Esophagus squamous epithelium (tissue), 5 donors: ENCODE measurements around the gene RASGRP4. TPM values are rescaled to one million over a fixed set of nuclear protein-coding genes. Genes with fewer than 3 reads are reported as not detected.

ENCODE experiments used
- DNase-seq: peaks from one replicate; lab custom pipeline; 2025; lab: John Stamatoyannopoulos, UW
- H3K27ac ChIP-seq, 4 donors: fragments of 200-600 bp; sonication (generic); one replicate each; pipeline ENCODE4 v1.5.1; 2016 to 2019; ENCODE audit warnings: mild to moderate bottlenecking in 1 of 4
- H3K27me3 ChIP-seq, 4 donors: fragments of 200-600 bp; sonication (generic); 1 replicate in 3 of 4; 2 replicates in 1 of 4; pipeline versions ENCODE4 v1.5.1 to v1.6.0; 2017 to 2021; ENCODE audit warnings: antibody characterized with exemption in 1 of 4
- H3K36me3 ChIP-seq, 3 donors: fragments of 200-600 bp; sonication (generic); one replicate each; pipeline ENCODE4 v1.5.1; 2016 to 2019
- H3K4me1 ChIP-seq, 3 donors: fragments of 200-600 bp; sonication (generic); one replicate each; pipeline ENCODE4 v1.5.1; 2017 to 2019
- H3K4me3 ChIP-seq, 4 donors: fragments of 200-600 bp; sonication (generic); 1 replicate in 3 of 4; 2 replicates in 1 of 4; pipeline ENCODE4 v1.5.1; 2016 to 2019; ENCODE audit warnings: mild to moderate bottlenecking in 2 of 4, moderate library complexity in 1 of 4
- H3K9me3 ChIP-seq, 3 donors: fragments of 200-600 bp; sonication (generic); one replicate each; pipeline ENCODE4 v1.5.1; 2016 to 2019
- POLR2A ChIP-seq, 4 donors: fragments of 450-650 bp; IDR thresholded peaks; one replicate each; pipeline ENCODE4 v1.6.1; 2017; ENCODE audit warnings: antibody characterized with exemption in 4 of 4, mild to moderate bottlenecking in 4 of 4, moderate library complexity in 3 of 4
- WGBS, 2 donors: methylation state at CpG; one replicate each; pipeline ENCODE4 v1.1.5; 2018; 5-methylcytosine and 5-hydroxymethylcytosine counted together
- intact Hi-C: fragments of 100-400 bp; cut with DNase I; formaldehyde crosslinking; loops from one replicate; pipeline ENCODE4 v1.15.0; 2022
- total RNA-seq, 4 donors: library from RNA; depleted of rRNA; stranded (reverse); fragments of >200 nt; gene quantifications; one replicate each; pipeline ENCODE4 v1.1.0, GENCODE V29; 2016
- TF ChIP-seq, protein P1 (sequence below), 6 experiments: fragments of 450-650 bp in 4 of 6; fragments of 200-600 bp in 2 of 6; sonication (generic) in 2 of 6; IDR thresholded peaks; one replicate each; pipeline ENCODE4 v1.5.1; 2016 to 2019; ENCODE audit warnings: antibody characterized with exemption in 6 of 6, mild to moderate bottlenecking in 4 of 6, moderate library complexity in 4 of 6
- donor health status: DM: yes; HTN: yes; CAD: no.

The RASGRP4 gene
- total RNA-seq, 4 donors from 2014 or later = 0.35 to 4.2 (median 0.64) TPM; not detected in 1

DNA sequence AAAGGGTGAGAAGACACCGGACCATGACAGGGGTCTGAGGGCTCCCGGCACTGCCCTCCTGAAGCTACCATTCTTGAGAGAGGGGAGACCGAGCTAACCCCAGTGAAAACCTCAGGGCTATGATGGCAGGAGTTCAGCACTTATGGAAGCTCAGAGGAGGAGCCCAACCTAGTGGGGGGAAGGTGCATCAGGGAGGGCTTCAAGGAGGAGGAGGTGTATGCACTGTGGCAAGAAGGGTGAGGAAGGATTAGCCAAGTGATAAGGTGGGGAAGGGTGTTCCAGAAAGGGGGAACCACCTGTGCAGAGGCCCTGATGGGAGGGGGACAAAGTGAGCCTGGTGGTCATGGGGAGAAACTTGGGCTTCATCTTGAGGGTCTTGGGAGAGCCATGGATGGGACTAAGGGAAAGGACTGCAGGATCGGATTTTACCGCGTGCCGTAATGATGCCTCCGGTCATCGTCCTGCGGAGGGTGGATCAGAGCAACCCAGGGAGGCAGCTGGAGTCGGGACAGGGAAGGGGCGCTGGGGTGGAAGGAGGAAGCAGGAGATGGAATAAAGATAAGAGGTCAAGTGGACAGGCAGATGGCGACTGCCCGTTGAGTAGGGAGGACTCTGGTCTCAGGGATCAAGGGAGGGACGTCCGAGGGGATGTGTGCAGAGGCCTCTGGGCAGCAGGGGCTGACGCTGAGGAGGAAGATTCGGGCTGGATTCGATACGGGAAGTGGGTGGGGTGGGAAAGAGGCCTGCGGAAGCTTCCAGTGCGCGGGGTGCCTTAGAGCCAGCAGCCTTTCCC is 65.0 kb downstream of the RASGRP4 start:
- WGBS, 2 donors = 16 to 25% methylated on average over 22 to 23 of the region's 23 CpGs
- H3K4me1 ChIP-seq = peaks cover 3 to 22% (median 13%) of the 10 kb centered on the region in 3 donors
- peak overlapping the region; percentile 50 to 81 (median 66) for H3K4me3 ChIP-seq
- TF ChIP-seq POLR2A (IDR thresholded peaks at IDR 0.05) = no peak
- TF ChIP-seq, protein P1, sequence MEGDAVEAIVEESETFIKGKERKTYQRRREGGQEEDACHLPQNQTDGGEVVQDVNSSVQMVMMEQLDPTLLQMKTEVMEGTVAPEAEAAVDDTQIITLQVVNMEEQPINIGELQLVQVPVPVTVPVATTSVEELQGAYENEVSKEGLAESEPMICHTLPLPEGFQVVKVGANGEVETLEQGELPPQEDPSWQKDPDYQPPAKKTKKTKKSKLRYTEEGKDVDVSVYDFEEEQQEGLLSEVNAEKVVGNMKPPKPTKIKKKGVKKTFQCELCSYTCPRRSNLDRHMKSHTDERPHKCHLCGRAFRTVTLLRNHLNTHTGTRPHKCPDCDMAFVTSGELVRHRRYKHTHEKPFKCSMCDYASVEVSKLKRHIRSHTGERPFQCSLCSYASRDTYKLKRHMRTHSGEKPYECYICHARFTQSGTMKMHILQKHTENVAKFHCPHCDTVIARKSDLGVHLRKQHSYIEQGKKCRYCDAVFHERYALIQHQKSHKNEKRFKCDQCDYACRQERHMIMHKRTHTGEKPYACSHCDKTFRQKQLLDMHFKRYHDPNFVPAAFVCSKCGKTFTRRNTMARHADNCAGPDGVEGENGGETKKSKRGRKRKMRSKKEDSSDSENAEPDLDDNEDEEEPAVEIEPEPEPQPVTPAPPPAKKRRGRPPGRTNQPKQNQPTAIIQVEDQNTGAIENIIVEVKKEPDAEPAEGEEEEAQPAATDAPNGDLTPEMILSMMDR (IDR thresholded peaks at IDR 0.05) = no peak
- H3K27ac ChIP-seq = peak overlapping the region; percentile 56 to 86 (median 84)
- no peaks in the 10 kb centered on the region for H3K9me3 ChIP-seq
- intact Hi-C loops = no loop called here
- H3K36me3 ChIP-seq = no peaks in the 10 kb centered on the region
- DNase-seq = no peak
- peaks cover 0 to 60% (median 0%) of the 10 kb centered on the region in 4 donors for H3K27me3 ChIP-seq

DNA sequence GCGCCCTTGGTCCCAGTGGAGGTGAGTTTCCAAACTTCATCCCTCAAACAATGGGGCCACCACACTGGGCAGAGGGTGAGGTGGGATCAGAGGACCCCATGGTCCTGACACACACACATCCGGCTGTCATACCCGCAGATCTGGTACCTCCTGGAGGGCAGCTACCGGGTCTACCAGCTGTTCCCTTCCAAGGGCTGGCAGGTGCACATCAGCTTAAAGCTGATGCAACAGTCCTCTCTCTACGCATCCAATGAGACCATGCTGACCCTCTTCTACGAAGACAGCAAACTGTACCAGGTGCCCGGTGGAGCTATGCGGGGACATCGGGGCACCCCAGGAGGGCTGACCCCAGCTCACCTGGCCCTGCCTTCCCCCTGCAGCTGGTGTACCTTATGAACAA is 65.7 kb downstream of the RASGRP4 start:
- WGBS, 2 donors = 58 to 68% methylated on average over 4 to 7 of the region's 9 CpGs
- intact Hi-C loops = no loop called here
- no peak overlapping the region for H3K4me3 ChIP-seq
- TF ChIP-seq POLR2A (IDR thresholded peaks at IDR 0.05) = no peak
- TF ChIP-seq, protein P1 (IDR thresholded peaks at IDR 0.05) = no peak
- peaks cover 3 to 22% (median 13%) of the 10 kb centered on the region in 3 donors for H3K4me1 ChIP-seq
- DNase-seq = no peak
- peaks cover 0 to 64% (median 0%) of the 10 kb centered on the region in 4 donors for H3K27me3 ChIP-seq
- H3K36me3 ChIP-seq = no peaks in the 10 kb centered on the region
- no peaks in the 10 kb centered on the region for H3K9me3 ChIP-seq
- no peak overlapping the region for H3K27ac ChIP-seq

DNA sequence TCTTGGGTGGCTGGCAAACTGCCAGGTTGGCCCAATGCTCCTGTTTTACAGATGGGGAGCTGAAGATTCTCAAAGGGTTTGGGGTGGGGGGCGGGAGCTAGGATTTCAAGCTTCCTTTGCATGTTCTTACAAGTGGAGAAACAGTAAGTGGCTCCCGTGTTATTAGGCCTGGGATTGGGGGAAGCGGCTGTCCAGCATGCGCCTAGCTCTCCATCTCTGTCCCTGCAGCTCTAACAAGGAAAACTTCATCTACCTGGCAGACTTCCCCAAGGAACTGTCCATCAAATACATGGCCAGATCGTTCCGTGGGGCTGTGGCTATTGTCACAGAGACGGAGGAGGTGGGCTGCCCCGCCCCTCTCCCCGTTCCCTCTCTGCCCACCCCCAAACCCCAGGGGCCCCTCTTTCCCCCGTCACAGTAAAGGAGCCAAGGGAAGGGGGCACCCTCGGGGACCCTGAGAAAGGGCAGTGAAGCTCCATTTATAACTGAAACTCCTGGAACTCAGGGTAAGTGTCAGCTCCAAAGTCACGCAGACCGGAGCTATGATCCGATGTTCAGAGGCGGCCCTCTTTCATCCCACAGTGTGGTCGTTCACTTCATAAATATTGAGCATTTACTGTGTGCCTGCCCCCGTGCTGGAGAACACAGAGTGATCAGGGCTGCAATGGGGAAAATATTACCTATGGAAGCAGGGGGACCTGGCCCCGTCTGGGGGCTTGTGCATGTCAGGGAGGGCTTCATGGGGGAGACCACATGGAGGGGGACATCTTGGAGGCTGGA is 66.6 kb downstream of the RASGRP4 start:
- Histone ChIP-seq H3K4me1 (peaks cover 3 to 22% (median 13%) of the 10 kb centered on the region in 3 donors), H3K36me3 (no peaks in the 10 kb centered on the region), H3K27me3 (peaks cover 0 to 73% (median 0%) of the 10 kb centered on the region in 4 donors), H3K27ac (no peak overlapping the region), H3K9me3 (no peaks in the 10 kb centered on the region), H3K4me3 (no peak overlapping the region)
- WGBS, 2 donors = 56 to 100% methylated on average over 1 to 7 of the region's 18 CpGs
- no peak for TF ChIP-seq POLR2A (IDR thresholded peaks at IDR 0.05)
- TF ChIP-seq, protein P1 (IDR thresholded peaks at IDR 0.05) = no peak
- DNase-seq = no peak
- intact Hi-C loops = no loop called here

Other genes with a start within 250 kb of the RASGRP4 start
- gene DPF1, start 202.0 kb downstream of the RASGRP4 start, total RNA-seq = 1 to 10 TPM in 1 of 4 donors, under 1 TPM in 1, not detected in 2; 0.44 to 2.5 TPM
- 100 to 1,000 TPM in 1 of 4 donors, 10 to 100 TPM in 2, 1 to 10 TPM in 1; 1.1 to 101 (median 26.3) TPM for gene PPP1R14A, start 169.8 kb downstream of the RASGRP4 start, total RNA-seq
- gene SPINT2, start 161.6 kb downstream of the RASGRP4 start, total RNA-seq = 100 to 1,000 TPM; 345 to 663 (median 433) TPM
- 100 to 1,000 TPM; 354 to 843 (median 469) TPM for gene C19orf33, start 122.0 kb downstream of the RASGRP4 start, total RNA-seq
- gene YIF1B, start 110.3 kb downstream of the RASGRP4 start, total RNA-seq = 10 to 100 TPM; 24.0 to 42.8 (median 27.3) TPM
- 10 to 100 TPM; 13.7 to 27.0 (median 21.6) TPM for gene KCNK6, start 106.4 kb downstream of the RASGRP4 start, total RNA-seq
- 1 to 10 TPM in 2 of 4 donors, under 1 TPM in 2; 0.19 to 5.3 (median 1.1) TPM for gene CATSPERG, start 90.4 kb downstream of the RASGRP4 start, total RNA-seq
- 100 to 1,000 TPM; 172 to 231 (median 197) TPM for gene PSMD8, start 51.6 kb downstream of the RASGRP4 start, total RNA-seq
- under 1 TPM in 1 of 4 donors, not detected in 3; 0.15 TPM for gene GGN, start 38.2 kb downstream of the RASGRP4 start, total RNA-seq
- under 1 TPM in 3 of 4 donors, not detected in 1; 0.15 to 0.38 (median 0.35) TPM for gene SPRED3, start 37.5 kb downstream of the RASGRP4 start, total RNA-seq
- gene FAM98C, start 23.1 kb downstream of the RASGRP4 start, total RNA-seq = 10 to 100 TPM; 14.4 to 40.0 (median 21.2) TPM
- 10 to 100 TPM; 11.2 to 18.3 (median 13.8) TPM for gene RYR1, start 7.5 kb upstream of the RASGRP4 start, total RNA-seq
- 1 to 10 TPM; 1.5 to 4.2 (median 2.7) TPM for gene MAP4K1, start 191.7 kb upstream of the RASGRP4 start, total RNA-seq
- gene EIF3K, start 193.0 kb upstream of the RASGRP4 start, total RNA-seq = 100 to 1,000 TPM; 437 to 578 (median 516) TPM
- 100 to 1,000 TPM; 302 to 705 (median 414) TPM for gene ACTN4, start 221.4 kb upstream of the RASGRP4 start, total RNA-seq